ENCODE data around the gene SOCS6. TPM values are rescaled to one million over a fixed set of nuclear protein-coding genes. Genes with fewer than 3 reads are reported as not detected.

The SOCS6 gene
- total and polyA plus RNA-seq, 2 of the 13 experiments (the other 11 are each of a cell fraction or from before 2014, with no cell fraction given), result 18.6 to 38.3 TPM

DNA sequence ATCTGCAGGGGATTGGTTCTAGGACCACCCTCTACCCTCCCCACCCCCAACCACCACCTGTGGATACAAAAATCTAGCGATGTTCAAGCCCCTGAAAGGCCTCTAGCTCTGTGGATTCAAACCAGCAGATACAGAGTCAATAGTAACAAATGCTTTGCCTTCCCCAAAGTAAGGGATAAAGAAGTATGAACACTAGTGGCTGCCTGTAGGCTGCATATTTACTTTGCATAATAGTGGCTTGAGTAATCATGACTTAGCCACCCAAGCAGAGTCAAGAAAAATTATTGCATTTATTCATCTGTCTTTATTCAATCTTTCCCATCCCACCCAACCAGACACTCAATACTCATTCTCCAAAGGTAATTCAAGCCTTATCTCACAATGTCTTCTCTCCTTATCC lies 43.8 kb downstream of the SOCS6 start:
- ChIA-PET POLR2A (interaction anchor here (1.0 to 5.1 kb wide), 5 partner anchors 19 to 100 kb away, joined by 3 to 110 read pairs (median 27); no protein-coding TSS in a partner anchor), CTCF (ENCODE audit: low intra/inter-chr PET ratio, low total read pairs) (no interaction called here)
- no peaks in the 10 kb centered on the region for H3K27me3 ChIP-seq (ENCODE audit: control insufficient read depth in 1 of 2, insufficient read depth in 2 of 2, low read length in 2 of 2)
- H3K9ac ChIP-seq (ENCODE audit: insufficient read depth, low read depth, low read length), result peak overlapping the region; percentile 91
- H3K9me3 ChIP-seq (ENCODE audit: low read length), result no peaks in the 10 kb centered on the region
- H3K4me3 ChIP-seq (replicated peaks in 1 of 3; ENCODE audit: insufficient read depth in 1 of 3, low read depth in 2 of 3, low read length in 3 of 3), result no peak overlapping the region
- no peak overlapping the region for H2AFZ ChIP-seq (ENCODE audit: low read length)
- peak overlapping the region; percentile 97 for H3K27ac ChIP-seq (ENCODE audit: extremely low read length, insufficient read depth, low read length)
- FAIRE-seq (no peak), ATAC-seq (peak; percentile 5; the same call in 1 of the 3 replicates), DNase-seq (ENCODE audit: low spot score) (peak; percentile 58)
- intact Hi-C loops (cut with micrococcal nuclease; ENCODE audit: unreplicated experiment) (loop anchor here (1.0 to 5.0 kb wide), 3 partner anchors 40 to 49 kb away; no protein-coding TSS in a partner anchor), in situ Hi-C loops (cut with HindIII; ENCODE audit: extremely low pct_ligation_motif_present, low pct_unique_long_range_greater_than_20kb) (loop anchor here (10.0 kb wide), 1 partner anchor 102 kb away; no protein-coding TSS in a partner anchor)
- H3K36me3 ChIP-seq (replicated peaks in 1 of 2; ENCODE audit: control insufficient read depth in 1 of 2, insufficient read depth in 2 of 2, low read length in 2 of 2), result peaks cover 0 to 1% of the 10 kb centered on the region in 2 experiments; a peak in 2 of 5 replicates
- H3K79me2 ChIP-seq (ENCODE audit: insufficient read depth, low read length), result peaks cover 23% of the 10 kb centered on the region
- 20% methylated on average over 1 of the region's 1 CpG for WGBS (ENCODE audit: low lambda C conversion rate)
- no TSS peak for BruUV-seq (replicated peaks)
- H3K4me1 ChIP-seq (ENCODE audit: insufficient read depth, low read length), result peaks cover 87% of the 10 kb centered on the region
- no peaks in the 10 kb centered on the region for H4K20me1 ChIP-seq (ENCODE audit: insufficient read depth, low read length)
- peak overlapping the region; percentile 81; the same call in 1 of the 2 replicates for H3K4me2 ChIP-seq (ENCODE audit: low read depth, low read length)
- TF ChIP-seq RARA (CRISPR knock-in tag; IDR thresholded peaks at IDR 0.05), result peak; percentile 45; the same call in 1 of the 2 replicates
- TF ChIP-seq IRX3 (CRISPR knock-in tag; IDR thresholded peaks at IDR 0.05; ENCODE audit: borderline replicate concordance, low read depth), result no peak
- no peak for TF ChIP-seq ZNF780A (CRISPR knock-in tag; IDR thresholded peaks at IDR 0.05)
- TF ChIP-seq AGO1 (IDR thresholded peaks at IDR 0.05; ENCODE audit: low read depth, low read length, poor library complexity, severe bottlenecking), result no peak
- TF ChIP-seq HMG20A (CRISPR knock-in tag; IDR thresholded peaks at IDR 0.05; ENCODE audit: borderline replicate concordance), result peak; percentile 53; the same call in 1 of the 2 replicates
- TF ChIP-seq NCOA2 (CRISPR knock-in tag; IDR thresholded peaks at IDR 0.05), result no peak
- TF ChIP-seq, protein P1, sequence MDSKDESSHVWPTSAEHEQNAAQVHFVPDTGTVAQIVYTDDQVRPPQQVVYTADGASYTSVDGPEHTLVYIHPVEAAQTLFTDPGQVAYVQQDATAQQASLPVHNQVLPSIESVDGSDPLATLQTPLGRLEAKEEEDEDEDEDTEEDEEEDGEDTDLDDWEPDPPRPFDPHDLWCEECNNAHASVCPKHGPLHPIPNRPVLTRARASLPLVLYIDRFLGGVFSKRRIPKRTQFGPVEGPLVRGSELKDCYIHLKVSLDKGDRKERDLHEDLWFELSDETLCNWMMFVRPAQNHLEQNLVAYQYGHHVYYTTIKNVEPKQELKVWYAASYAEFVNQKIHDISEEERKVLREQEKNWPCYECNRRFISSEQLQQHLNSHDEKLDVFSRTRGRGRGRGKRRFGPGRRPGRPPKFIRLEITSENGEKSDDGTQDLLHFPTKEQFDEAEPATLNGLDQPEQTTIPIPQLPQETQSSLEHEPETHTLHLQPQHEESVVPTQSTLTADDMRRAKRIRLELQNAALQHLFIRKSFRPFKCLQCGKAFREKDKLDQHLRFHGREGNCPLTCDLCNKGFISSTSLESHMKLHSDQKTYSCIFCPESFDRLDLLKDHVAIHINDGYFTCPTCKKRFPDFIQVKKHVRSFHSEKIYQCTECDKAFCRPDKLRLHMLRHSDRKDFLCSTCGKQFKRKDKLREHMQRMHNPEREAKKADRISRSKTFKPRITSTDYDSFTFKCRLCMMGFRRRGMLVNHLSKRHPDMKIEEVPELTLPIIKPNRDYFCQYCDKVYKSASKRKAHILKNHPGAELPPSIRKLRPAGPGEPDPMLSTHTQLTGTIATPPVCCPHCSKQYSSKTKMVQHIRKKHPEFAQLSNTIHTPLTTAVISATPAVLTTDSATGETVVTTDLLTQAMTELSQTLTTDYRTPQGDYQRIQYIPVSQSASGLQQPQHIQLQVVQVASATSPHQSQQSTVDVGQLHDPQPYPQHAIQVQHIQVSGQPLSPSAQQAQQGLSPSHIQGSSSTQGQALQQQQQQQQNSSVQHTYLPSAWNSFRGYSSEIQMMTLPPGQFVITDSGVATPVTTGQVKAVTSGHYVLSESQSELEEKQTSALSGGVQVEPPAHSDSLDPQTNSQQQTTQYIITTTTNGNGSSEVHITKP (CRISPR knock-in tag; IDR thresholded peaks at IDR 0.05; ENCODE audit: low read depth), result no peak
- no peak for TF ChIP-seq ZBTB7A (CRISPR knock-in tag; IDR thresholded peaks at IDR 0.05)
- TF ChIP-seq, protein P2, sequence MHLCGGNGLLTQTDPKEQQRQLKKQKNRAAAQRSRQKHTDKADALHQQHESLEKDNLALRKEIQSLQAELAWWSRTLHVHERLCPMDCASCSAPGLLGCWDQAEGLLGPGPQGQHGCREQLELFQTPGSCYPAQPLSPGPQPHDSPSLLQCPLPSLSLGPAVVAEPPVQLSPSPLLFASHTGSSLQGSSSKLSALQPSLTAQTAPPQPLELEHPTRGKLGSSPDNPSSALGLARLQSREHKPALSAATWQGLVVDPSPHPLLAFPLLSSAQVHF (CRISPR knock-in tag; IDR thresholded peaks at IDR 0.05), result no peak
- TF ChIP-seq CENPX (CRISPR knock-in tag; IDR thresholded peaks at IDR 0.05), result no peak
- TF ChIP-seq ZNF235 (CRISPR knock-in tag; IDR thresholded peaks at IDR 0.05; ENCODE audit: borderline replicate concordance), result no peak
- no peak for TF ChIP-seq SOX6 (IDR thresholded peaks at IDR 0.05)
- no peak for TF ChIP-seq SOX6 (CRISPR knock-in tag; IDR thresholded peaks at IDR 0.05)
- TF ChIP-seq, protein P3, sequence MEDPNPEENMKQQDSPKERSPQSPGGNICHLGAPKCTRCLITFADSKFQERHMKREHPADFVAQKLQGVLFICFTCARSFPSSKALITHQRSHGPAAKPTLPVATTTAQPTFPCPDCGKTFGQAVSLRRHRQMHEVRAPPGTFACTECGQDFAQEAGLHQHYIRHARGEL (CRISPR knock-in tag; IDR thresholded peaks at IDR 0.05), result no peak
- no peak for TF ChIP-seq ZNF30 (CRISPR knock-in tag; IDR thresholded peaks at IDR 0.05)
- TF ChIP-seq ZNF335 (CRISPR knock-in tag; IDR thresholded peaks at IDR 0.05), result no peak
- TF ChIP-seq PCBP1 (IDR thresholded peaks at IDR 0.05; ENCODE audit: borderline replicate concordance, low read depth, low read length), result no peak
- TF ChIP-seq ARNT (IDR thresholded peaks at IDR 0.05), result no peak
- no peak for TF ChIP-seq FLYWCH1 (CRISPR knock-in tag; IDR thresholded peaks at IDR 0.05)
- TF ChIP-seq REXO4 (CRISPR knock-in tag; IDR thresholded peaks at IDR 0.05; ENCODE audit: borderline replicate concordance), result no peak
- TF ChIP-seq CREM (IDR thresholded peaks at IDR 0.05), result no peak
- TF ChIP-seq CREM (CRISPR knock-in tag; IDR thresholded peaks at IDR 0.05), result no peak

Measured in HepG2 (cell line).